ENCODE results near the gene XYLT1.

The XYLT1 gene

GRCh38 chr16:17354685-17355084 is 116.1 kb downstream of the XYLT1 start:
- in situ Hi-C loops (cut with MboI; ENCODE audit: low sequenced_read_pairs, unreplicated experiment) = no loop called here
- DNase-seq (ENCODE audit: low spot score) = no peak
- TF ChIP-seq, protein P1, sequence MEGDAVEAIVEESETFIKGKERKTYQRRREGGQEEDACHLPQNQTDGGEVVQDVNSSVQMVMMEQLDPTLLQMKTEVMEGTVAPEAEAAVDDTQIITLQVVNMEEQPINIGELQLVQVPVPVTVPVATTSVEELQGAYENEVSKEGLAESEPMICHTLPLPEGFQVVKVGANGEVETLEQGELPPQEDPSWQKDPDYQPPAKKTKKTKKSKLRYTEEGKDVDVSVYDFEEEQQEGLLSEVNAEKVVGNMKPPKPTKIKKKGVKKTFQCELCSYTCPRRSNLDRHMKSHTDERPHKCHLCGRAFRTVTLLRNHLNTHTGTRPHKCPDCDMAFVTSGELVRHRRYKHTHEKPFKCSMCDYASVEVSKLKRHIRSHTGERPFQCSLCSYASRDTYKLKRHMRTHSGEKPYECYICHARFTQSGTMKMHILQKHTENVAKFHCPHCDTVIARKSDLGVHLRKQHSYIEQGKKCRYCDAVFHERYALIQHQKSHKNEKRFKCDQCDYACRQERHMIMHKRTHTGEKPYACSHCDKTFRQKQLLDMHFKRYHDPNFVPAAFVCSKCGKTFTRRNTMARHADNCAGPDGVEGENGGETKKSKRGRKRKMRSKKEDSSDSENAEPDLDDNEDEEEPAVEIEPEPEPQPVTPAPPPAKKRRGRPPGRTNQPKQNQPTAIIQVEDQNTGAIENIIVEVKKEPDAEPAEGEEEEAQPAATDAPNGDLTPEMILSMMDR (IDR thresholded peaks at IDR 0.05; ENCODE audit: borderline replicate concordance, control extremely low read depth, extremely low read depth, insufficient read depth, missing control alignments) = no peak

- TF ChIP-seq, protein P1 (IDR thresholded peaks at IDR 0.05; ENCODE audit: borderline replicate concordance, control extremely low read depth, extremely low read depth, insufficient read depth, missing control alignments) = no peak
- DNase-seq (ENCODE audit: low spot score) = no peak
- in situ Hi-C loops (cut with MboI; ENCODE audit: low sequenced_read_pairs, unreplicated experiment) = no loop called here
Observed at GRCh38 chr16:17354141-17354601, 116.6 kb downstream of the XYLT1 start.

DNA sequence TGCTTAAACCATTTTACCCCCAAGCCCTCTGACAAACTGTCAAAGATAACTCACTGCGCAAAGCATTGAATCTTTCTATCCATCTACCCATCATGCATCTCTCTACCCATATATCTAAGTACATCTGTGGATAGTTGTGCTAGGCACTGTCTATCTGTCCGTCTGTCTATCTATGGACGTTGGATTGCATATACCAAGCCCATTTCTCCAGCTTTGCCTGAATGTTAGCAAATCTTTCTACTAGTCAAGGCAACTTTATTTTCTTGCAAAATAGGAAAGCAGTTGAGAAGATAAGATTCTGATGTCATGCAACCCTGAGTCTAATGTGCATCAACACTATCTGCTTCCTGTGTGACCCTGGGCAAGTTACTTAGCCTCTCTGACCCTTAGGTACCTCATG is 117.2 kb downstream of the XYLT1 start:
- TF ChIP-seq, protein P1 (IDR thresholded peaks at IDR 0.05; ENCODE audit: borderline replicate concordance, control extremely low read depth, extremely low read depth, insufficient read depth, missing control alignments) = no peak
- DNase-seq (ENCODE audit: low spot score) = no peak
- in situ Hi-C loops (cut with MboI; ENCODE audit: low sequenced_read_pairs, unreplicated experiment) = no loop called here

DNA sequence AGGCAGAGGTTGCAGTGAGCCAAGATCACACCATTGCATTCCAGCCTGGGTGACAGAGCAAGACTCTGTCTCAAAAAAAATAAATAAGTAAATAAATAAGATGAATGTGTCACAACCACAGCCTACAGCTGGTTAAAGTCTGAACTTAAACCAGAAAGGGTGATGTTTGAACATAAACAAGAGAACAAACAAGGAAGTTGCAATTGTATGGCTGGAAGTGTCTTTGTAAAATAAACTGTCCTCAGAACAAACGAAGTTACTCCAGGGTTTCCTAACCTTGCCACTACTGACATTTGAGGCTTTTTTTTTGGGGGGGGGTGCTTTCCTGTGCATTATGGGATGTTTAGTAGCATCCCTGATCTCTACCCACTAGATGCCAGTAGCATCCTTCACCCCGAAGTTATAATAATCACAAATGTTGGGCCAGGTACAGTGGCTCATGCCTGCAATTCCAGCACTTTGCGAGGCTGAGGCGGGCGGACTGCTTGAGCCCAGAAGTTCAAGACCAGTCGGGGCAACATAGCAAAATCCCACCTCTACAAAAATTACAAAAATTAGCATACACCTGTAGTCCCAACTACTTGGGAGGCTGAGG is 119.2 kb downstream of the XYLT1 start:
- TF ChIP-seq, protein P1 (IDR thresholded peaks at IDR 0.05; ENCODE audit: borderline replicate concordance, control extremely low read depth, extremely low read depth, insufficient read depth, missing control alignments) = no peak
- no peak for DNase-seq (ENCODE audit: low spot score)
- in situ Hi-C loops (cut with MboI; ENCODE audit: low sequenced_read_pairs, unreplicated experiment) = no loop called here

DNA sequence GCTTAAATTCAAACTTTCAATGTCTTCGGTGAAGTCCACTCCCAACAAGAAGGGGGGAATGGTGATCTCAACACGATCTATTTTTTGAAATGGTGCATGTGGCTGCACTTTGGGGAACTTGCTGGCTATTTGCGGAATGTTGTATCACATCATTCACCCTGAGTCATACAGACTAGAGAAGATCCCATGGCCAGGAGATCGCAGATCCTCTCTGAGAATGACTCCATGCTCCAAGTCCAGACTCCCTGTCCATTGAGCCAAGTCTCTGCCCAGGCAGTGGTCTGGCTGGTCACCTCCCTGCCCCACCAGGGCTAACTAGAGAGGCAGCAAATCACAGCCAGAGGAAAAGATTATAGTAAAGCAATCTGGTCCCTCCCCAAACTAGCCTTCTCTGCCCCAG is 120.6 kb downstream of the XYLT1 start:
- in situ Hi-C loops (cut with MboI; ENCODE audit: low sequenced_read_pairs, unreplicated experiment) = no loop called here
- DNase-seq (ENCODE audit: low spot score) = no peak
- TF ChIP-seq, protein P1 (IDR thresholded peaks at IDR 0.05; ENCODE audit: borderline replicate concordance, control extremely low read depth, extremely low read depth, insufficient read depth, missing control alignments) = no peak

DNA sequence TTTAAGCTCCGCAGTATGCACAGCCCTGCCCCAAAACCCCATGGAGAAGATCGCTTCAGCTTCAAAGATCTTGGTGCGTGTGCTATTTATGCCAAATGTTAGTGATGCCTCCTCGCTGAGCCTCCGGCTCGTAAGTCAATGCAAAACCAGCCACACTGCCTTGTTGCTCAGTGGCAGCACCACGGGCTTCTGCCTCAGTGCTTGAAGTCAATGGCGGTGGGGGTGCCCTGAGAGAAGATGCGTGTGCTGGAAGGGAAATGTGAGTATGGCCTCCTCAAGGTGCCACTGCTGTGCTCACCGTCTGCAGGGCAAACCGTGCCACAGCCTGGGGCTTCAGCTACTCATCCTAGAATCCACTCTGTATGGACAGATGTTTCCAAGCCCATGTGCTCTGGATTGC is 121.9 kb downstream of the XYLT1 start:
- in situ Hi-C loops (cut with MboI; ENCODE audit: low sequenced_read_pairs, unreplicated experiment) = loop anchor here (10.0 kb wide), 1 partner anchor 64 kb away; no protein-coding TSS in a partner anchor
- TF ChIP-seq, protein P1 (IDR thresholded peaks at IDR 0.05; ENCODE audit: borderline replicate concordance, control extremely low read depth, extremely low read depth, insufficient read depth, missing control alignments) = no peak
- no peak for DNase-seq (ENCODE audit: low spot score)
